Measurements from ENCODE around the gene NSD2.

The NSD2 gene

GRCh38 chr4:1981251-1982058, 110.3 kb downstream of the NSD2 start:
- no peak overlapping the region for H3K27ac ChIP-seq
- TF ChIP-seq, protein P1, sequence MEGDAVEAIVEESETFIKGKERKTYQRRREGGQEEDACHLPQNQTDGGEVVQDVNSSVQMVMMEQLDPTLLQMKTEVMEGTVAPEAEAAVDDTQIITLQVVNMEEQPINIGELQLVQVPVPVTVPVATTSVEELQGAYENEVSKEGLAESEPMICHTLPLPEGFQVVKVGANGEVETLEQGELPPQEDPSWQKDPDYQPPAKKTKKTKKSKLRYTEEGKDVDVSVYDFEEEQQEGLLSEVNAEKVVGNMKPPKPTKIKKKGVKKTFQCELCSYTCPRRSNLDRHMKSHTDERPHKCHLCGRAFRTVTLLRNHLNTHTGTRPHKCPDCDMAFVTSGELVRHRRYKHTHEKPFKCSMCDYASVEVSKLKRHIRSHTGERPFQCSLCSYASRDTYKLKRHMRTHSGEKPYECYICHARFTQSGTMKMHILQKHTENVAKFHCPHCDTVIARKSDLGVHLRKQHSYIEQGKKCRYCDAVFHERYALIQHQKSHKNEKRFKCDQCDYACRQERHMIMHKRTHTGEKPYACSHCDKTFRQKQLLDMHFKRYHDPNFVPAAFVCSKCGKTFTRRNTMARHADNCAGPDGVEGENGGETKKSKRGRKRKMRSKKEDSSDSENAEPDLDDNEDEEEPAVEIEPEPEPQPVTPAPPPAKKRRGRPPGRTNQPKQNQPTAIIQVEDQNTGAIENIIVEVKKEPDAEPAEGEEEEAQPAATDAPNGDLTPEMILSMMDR (conservative IDR thresholded peaks at IDR 0.05), result no peak

DNA sequence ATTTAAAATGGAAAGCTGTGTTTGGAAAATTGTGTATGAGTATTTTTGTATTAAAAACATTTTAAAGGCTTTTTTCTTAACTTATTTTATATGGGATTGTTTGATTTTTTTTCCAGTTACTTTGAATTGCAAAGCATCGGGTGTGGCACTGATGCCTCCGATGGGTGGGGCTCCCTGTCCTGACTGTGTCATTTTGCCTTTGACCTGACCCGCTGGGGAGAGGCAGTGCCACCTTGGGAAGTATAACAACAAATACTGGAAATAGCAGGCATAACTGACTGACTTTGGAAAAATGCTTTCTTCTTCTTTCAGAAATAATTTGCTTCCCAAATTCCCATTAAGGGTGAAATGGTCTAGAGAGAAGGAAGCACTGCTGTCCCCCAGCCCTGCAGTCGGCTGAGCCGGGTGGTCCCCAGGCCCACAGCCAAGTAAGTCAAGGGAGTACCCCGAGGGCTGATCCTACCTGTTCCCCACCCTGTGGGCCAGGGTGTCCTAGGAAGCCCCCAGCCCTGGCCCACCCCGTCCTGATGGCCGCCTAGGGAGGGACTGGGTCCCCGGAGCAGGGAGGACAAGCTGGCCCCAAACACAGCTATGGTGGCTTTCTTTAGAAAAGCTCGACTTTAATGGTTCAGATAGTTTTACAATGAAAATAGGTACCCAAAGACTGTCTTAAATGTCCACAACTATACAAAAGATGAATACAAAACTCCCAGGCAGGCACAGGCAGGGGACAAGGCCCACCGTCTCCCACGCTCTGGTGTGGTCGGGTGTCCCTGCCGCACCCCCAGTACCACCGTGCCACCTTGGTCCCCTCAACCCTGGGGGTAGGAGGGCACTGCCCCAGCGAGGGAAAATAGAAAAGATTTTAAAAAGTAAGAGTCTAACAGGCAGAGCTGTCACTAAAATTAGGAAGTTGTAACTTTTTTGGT, 111.2 kb downstream of the NSD2 start:
- TF ChIP-seq, protein P1 (conservative IDR thresholded peaks at IDR 0.05), result no peak
- H3K27ac ChIP-seq, result no peak overlapping the region

GRCh38 chr4:1983053-1983845, 112.1 kb downstream of the NSD2 start:
- no peak overlapping the region for H3K27ac ChIP-seq
- TF ChIP-seq, protein P1 (conservative IDR thresholded peaks at IDR 0.05), result no peak

GRCh38 chr4:1983846-1984405, 112.7 kb downstream of the NSD2 start:
- TF ChIP-seq, protein P1 (conservative IDR thresholded peaks at IDR 0.05), result no peak
- H3K27ac ChIP-seq, result no peak overlapping the region

DNA sequence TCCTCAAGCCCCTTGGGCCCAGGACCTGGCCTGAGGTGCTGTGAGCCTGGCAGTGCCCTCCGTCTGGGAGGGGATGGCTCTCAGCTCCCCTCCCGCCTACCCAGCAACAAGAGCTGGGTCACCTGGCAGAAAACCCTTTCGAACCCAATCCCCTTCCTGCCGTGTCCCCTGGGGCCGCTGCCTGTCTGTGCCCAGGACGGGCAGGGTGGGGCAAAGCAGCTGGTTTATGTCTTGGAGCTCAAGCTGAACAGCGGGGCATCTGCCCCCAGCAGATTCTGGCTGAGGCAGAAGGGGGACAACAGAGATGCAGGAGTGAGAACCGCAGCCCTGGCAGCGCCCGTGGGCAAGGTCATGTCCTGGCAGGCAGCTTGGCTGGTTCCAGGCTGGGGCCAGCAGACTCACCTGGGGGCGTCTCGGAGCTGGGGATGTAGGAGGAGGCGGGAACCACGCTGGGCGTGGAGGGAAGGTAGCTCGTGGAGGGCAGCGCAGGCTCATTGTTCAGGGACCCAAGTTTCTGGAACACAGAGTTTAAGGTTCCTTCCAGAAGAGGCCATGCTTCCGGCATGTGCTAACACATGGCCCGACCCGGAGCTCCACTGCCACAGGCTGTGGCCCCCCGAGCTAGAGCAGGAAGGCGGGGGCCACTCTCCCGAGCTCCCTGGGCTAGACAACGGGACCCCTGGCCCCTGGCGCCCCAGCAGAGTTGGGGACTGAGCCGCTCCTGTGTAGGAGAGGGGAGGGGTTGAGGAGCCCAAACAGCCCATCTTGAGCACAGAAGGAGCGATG, 113.4 kb downstream of the NSD2 start:
- TF ChIP-seq, protein P1 (conservative IDR thresholded peaks at IDR 0.05), result no peak
- no peak overlapping the region for H3K27ac ChIP-seq

GRCh38 chr4:1985294-1985693, 114.1 kb downstream of the NSD2 start:
- TF ChIP-seq, protein P1 (conservative IDR thresholded peaks at IDR 0.05), result no peak
- no peak overlapping the region for H3K27ac ChIP-seq

All from VCaP (cell line).